Measurements from ENCODE around the gene PLCH1. TPM values are rescaled to one million over a fixed set of nuclear protein-coding genes. Genes with fewer than 3 reads are reported as not detected.

PLCH1 gene
- total and polyA plus RNA-seq, 2 of the 8 experiments (the other 6 are each of a cell fraction or from before 2014, with no cell fraction given): 5.8 to 17.2 TPM

DNA sequence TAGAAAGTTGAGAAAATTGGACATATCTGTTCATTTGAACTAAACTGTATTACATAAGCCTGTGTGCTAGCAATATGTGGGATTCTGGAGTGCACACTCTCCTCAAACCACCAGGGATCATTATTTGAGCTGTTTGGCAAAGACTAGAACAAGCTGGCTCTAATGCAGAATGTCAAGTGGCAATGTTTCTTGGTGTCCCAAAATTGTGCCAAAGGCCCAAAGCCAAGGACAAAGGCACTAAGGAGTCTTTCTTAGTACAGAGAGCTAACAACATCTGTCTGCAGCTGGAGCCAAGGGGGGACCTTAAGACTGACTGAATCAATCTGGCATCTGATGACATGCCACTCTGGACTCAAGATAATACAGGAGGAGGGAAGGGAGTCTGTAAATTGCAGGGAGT, 374.7 kb downstream of the PLCH1 start:
- H3K56ac ChIP-seq (replicated peaks; ENCODE audit: insufficient read length, low read depth, low read length): no peak overlapping the region
- H2BK12ac ChIP-seq (ENCODE audit: low read depth, low read length): peak overlapping the region; percentile 51
- H2AK5ac ChIP-seq (ENCODE audit: low read depth, low read length): peak overlapping the region; percentile 95; the same call in 1 of the 2 replicates
- peak overlapping the region; percentile 2; the same call in 1 of the 2 replicates for H3K18ac ChIP-seq (ENCODE audit: extremely low read depth, low read length)
- peak overlapping the region; percentile 0 for H2BK120ac ChIP-seq (replicated peaks; ENCODE audit: low read depth, low read length)
- H2BK15ac ChIP-seq (ENCODE audit: low read length): no peak overlapping the region
- POLR2A ChIA-PET (ENCODE audit: partially characterized antibody): no interaction called here
- no peak overlapping the region for H4K8ac ChIP-seq (ENCODE audit: extremely low read depth, insufficient read depth, low read length)
- no peaks in the 10 kb centered on the region for H3K79me2 ChIP-seq (ENCODE audit: control insufficient read depth in 1 of 2, insufficient read depth in 2 of 2, low read length in 2 of 2)
- no peak for TF ChIP-seq SIRT6 (IDR thresholded peaks at IDR 0.05; ENCODE audit: low read length)
- TF ChIP-seq TBP (IDR thresholded peaks at IDR 0.05; ENCODE audit: low read depth, low read length): no peak
- no peak for TF ChIP-seq SUZ12 (IDR thresholded peaks at IDR 0.05; ENCODE audit: low read length)
- no peak for TF ChIP-seq SAP30 (IDR thresholded peaks at IDR 0.05; ENCODE audit: insufficient read depth, insufficient replicate concordance, low read length)
- TF ChIP-seq GABPA (IDR thresholded peaks at IDR 0.05; ENCODE audit: borderline replicate concordance, insufficient read depth, low read length): no peak
- TF ChIP-seq CBX8 (IDR thresholded peaks at IDR 0.05; ENCODE audit: borderline replicate concordance, low read depth, low read length): no peak
- DNase-seq (ENCODE audit: low read depth in 1 of 2, low spot score in 2 of 2): no peak
- peak overlapping the region; percentile 91 for H4K91ac ChIP-seq (replicated peaks; ENCODE audit: insufficient read length, low read length)
- peaks cover 0 to 27% (median 17%) of the 10 kb centered on the region in 4 experiments; a peak in 5 of 7 replicates for H3K4me1 ChIP-seq (replicated peaks in 1 of 4; ENCODE audit: control insufficient read depth in 3 of 4, insufficient read depth in 4 of 4, low read length in 3 of 4)
- CTCF ChIA-PET (ENCODE audit: partially characterized antibody): interaction anchor here (1.3 kb wide), 1 partner anchor 19 kb away, joined by 3 read pairs; no protein-coding TSS in a partner anchor
- no peak overlapping the region for H3K27ac ChIP-seq (ENCODE audit: low read depth, low read length)
- H3K4ac ChIP-seq (replicated peaks; ENCODE audit: insufficient read length, low read depth, low read length): peak overlapping the region; percentile 58
- peaks cover 0 to 4% (median 0%) of the 10 kb centered on the region in 4 experiments; a peak in 1 of 8 replicates for H3K36me3 ChIP-seq (ENCODE audit: control insufficient read depth in 2 of 4, insufficient read depth in 4 of 4, low read length in 3 of 4)
- peaks cover 0 to 2% (median 0%) of the 10 kb centered on the region in 4 experiments; a peak in 3 of 7 replicates for H3K27me3 ChIP-seq (replicated peaks in 1 of 4; ENCODE audit: control insufficient read depth in 3 of 4, extremely low read depth in 1 of 4, insufficient read depth in 3 of 4, low read length in 3 of 4)
- no peaks in the 10 kb centered on the region for H3K23me2 ChIP-seq (ENCODE audit: low read depth, low read length)
- H2BK5ac ChIP-seq (ENCODE audit: low read depth, low read length): peak overlapping the region; percentile 67; the same call in 1 of the 2 replicates
- no peak for FAIRE-seq
- no peak overlapping the region for H3K9ac ChIP-seq (replicated peaks in 1 of 4; ENCODE audit: extremely low read depth in 1 of 4, low read depth in 3 of 4, low read length in 3 of 4)
- no peak overlapping the region for H3K23ac ChIP-seq (ENCODE audit: insufficient read length)
- H3K14ac ChIP-seq (ENCODE audit: insufficient read length): no peak overlapping the region
- H3K4me2 ChIP-seq (ENCODE audit: insufficient read depth in 1 of 2, low read depth in 2 of 2, low read length in 2 of 2): peak overlapping the region in 1 of 2 experiments; percentile 49; a peak in 1 of 4 replicates
- H2AFZ ChIP-seq (ENCODE audit: low read length): no peak overlapping the region
- H2BK20ac ChIP-seq (ENCODE audit: low read length): peak overlapping the region; percentile 72
- H4K20me1 ChIP-seq (replicated peaks in 1 of 2; ENCODE audit: control insufficient read depth in 1 of 2, insufficient read depth in 2 of 2, low read length in 2 of 2): no peaks in the 10 kb centered on the region
- H3K4me3 ChIP-seq (ENCODE audit: extremely low read depth in 1 of 4, insufficient read depth in 2 of 4, low read depth in 3 of 4, low read length in 4 of 4): no peak overlapping the region
- no peak overlapping the region for H4K5ac ChIP-seq (ENCODE audit: insufficient read length, low read depth, low read length)
- H3K79me1 ChIP-seq (ENCODE audit: low read depth, low read length): no peaks in the 10 kb centered on the region
- H3K9me3 ChIP-seq (ENCODE audit: insufficient read depth in 2 of 2, low read depth in 1 of 2, low read length in 1 of 2): peaks cover 4% of the 10 kb centered on the region in 2 experiments; a peak in 3 of 4 replicates

Measured in H1 (cell line).